Lower leg skin (tissue), 3 donors: ENCODE results near the gene YWHAQ.

Experiments
- CTCF ChIP-seq, 3 donors: fragments of 450-650 bp; IDR thresholded peaks; one replicate each; pipeline ENCODE4 v1.5.1; 2016; ENCODE audit warnings: antibody characterized with exemption in 3 of 3, mild to moderate bottlenecking in 3 of 3, moderate library complexity in 2 of 3
- POLR2A ChIP-seq, 2 donors: fragments of 450-650 bp; IDR thresholded peaks; one replicate each; pipeline ENCODE4 v1.6.1; 2016 to 2017; ENCODE audit warnings: antibody characterized with exemption in 2 of 2, mild to moderate bottlenecking in 1 of 2, moderate library complexity in 1 of 2

- TF ChIP-seq CTCF (IDR thresholded peaks at IDR 0.05) (no peak), POLR2A (IDR thresholded peaks at IDR 0.05) (no peak)
Measured at GRCh38 chr2:9664365-9664764, 33.6 kb upstream of the YWHAQ start.
